ENCODE measurements around the gene TASOR2.

Gene TASOR2

DNA sequence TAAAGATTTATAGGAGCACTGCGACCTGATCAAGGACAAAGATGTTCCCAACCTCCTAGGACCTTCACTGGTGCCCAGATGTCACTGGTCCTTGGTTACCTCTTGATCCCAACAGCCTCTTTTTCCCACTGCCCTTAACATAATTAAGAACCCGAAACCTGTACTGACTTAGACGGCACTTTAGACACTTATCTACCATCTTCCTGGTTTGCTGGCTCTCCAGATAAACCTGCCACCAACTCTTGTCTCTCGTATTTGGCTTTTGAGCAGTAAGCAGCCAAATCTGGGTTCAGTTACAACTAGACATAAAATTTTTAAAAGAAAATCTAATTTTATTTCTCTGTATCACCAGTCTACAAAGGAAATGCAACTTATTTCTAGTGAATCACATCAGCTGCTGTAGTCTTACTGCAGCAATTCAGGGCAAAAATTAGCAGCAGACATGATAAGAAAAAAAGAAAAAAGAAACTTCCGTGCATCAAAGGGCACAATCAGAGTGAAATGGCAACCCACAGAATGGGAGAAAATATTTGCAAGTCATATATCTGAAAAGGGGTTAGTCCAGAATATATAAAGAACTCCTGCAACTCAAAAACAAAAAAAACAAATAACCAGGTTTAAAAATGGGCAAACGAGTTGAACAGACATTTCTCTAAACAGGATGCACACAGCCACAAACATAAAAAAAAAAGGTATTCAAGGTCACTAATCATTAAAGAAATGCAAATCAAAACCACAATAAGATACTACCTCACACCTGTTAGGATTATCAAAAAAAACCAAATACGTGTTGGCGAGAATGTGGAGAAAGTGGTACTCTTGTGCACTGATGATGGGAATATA lies 27.7 kb upstream of the TASOR2 start:
- no peak for DNase-seq

DNA sequence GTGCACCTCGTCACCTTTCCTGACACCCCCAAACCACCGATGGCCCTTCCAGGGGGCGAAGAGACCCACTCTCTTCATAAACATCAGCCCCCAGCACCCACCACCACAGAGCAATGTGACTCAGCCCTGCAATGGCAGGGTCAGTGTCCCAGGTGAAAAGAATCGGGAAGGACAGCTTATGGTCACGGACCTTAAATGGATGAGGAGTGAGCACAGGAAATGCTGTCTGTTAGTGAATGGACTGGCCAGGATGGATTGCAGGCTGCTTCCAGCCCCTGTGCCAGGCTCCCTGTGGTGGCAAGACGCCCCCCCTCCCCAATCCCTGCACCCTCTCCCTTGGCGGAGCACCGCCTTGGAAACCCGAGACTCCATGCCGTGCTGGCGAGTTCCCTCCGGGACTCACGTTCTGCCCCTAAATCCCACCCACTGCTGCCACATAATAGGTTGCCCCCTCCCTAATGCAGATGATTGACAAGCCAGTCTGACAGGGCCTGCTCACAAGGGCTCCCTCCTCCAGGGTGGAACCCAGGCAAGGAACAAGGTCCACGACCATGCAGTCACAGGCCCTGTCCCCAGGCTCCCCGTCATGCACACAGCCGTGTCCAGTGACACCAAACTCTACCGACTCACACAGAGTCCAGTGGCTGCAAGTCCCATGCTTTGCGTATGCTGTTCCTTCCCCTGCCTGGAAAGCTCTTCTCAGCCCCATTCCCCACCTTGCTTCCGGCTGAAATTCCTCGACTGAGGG lies 25.6 kb upstream of the TASOR2 start:
- no peak for DNase-seq

DNA sequence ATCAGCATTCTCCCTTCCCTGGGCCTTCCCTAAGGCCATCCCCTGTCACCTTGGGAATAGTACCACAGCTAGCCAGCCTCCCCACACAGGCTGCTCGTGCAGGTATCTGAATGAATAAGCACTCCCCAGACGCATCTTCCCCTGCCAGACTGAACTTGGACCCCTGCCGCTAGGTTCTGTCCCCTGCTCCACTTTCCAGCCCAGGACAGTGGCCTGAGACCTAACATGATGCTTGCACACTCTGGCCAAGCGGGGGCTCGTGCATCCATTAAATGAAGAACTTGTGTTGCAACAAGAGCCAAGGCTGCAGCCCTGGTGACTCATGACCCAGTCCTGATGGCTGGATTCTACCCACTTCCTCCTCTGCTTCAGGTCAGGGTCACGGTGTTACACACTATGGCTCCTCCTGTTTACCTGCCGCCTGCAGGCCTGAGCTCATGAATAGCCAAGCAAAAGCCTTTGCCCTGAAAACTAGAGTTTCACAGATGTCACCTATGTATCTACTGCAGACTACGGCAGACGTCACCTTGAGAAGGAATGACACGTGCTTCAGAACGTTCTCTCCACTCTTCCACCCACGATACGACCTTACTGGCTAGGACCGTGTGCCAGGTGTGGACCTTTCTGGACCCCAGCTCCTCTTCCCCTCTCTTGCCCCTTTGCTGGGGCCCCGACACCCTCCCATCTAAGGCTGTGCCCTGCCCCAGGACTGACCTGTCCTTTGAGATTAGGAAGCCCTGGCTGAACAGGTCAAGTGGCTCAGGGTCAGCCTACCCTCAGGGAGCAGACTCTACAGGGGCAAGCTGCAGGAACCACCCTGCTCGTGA lies 24.7 kb upstream of the TASOR2 start:
- DNase-seq: peak; percentile 51

DNA sequence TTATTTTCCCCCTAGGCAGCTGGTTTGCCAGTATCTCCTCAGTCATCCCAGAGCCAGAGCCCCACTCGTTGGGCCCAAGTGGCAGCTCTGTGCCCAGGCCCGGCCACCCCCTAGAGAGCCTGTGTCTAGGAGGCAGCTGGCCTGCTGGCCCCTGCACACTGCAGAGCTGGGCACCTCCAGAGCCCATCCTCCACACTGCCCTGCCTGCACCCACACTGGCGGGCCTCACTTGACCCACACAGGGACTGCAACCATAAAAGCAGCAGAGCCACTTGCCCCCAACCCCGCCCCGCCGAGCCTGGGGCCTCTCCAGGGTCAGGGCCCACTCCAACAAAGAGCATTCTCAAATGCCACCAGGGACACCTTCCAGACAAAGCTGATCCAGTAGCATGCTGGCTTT lies 23.6 kb upstream of the TASOR2 start:
- no peak for DNase-seq

DNA sequence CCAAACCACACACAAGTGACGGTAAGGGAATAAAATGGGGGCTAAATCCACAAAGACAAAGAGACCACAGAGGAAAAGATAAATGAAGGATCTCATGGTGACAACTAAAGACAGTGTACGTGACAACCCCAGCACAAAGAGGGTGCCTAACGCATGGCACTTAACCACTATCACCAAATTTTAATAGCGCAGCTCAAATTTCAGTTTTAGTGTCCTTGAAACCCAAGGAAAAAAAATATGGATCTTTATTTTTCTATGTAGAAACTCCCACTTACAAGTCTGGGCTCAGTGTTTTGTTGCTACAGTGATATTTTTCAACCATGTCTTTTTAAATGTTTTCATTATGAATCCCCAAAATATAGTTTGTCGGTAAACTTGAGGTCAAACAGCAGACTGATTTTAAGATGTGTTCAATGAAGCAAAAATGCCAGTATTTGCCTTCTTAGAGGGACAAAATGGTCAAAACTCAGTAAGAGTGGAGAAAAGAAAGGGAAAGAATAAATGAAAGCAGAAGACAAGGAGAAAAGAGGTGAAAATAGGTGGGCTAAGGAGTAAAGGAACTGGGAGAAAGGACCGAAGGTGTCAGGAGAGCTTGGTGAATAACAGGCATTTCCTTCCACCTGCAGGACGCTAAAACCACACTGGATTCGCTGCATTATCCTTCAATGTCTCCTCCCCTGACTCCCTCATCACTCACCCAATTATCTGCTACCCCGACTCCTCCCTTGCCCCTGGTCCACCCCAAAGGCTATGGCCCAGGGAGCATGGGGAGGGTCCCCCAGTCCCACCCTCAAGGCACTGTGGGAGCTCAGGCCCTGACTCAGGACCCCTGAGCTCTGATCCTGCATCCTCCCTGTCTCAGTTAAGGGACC lies 21.7 kb upstream of the TASOR2 start:
- no peak for DNase-seq

DNA sequence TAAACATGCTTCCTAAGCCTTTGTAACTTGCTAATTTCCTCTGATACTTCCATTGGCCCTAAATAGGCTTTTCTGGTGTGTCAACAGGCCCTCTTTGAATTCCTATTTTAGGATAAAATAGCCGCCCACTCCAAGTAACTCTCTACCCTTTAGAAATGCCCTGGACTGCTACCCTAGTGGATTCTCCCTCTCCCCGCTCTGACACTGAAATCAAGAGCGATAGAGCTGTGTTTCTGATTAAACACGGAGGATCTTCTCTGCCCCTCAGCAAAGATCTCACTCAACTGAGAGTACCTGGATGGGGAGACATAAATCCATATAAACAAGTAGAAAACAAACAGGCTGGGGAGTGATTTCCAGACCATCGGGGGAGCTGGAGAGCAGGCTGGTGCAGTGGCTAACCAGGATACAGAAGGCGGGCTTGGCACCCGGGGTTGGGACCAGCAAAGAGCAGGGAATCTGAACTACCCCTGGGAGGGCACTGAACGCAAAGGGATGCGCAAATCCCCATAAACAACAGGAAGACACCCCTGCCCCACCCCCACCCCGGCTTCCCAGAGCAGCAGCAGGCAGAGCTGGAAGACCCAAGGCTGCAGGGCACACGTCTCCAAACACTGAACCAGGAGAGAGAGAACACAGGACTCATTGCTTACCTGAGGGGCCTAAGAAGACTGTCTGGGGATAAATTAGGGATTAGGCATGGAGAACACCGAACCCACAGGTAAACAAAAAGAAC lies 20.8 kb upstream of the TASOR2 start:
- DNase-seq: no peak

DNA sequence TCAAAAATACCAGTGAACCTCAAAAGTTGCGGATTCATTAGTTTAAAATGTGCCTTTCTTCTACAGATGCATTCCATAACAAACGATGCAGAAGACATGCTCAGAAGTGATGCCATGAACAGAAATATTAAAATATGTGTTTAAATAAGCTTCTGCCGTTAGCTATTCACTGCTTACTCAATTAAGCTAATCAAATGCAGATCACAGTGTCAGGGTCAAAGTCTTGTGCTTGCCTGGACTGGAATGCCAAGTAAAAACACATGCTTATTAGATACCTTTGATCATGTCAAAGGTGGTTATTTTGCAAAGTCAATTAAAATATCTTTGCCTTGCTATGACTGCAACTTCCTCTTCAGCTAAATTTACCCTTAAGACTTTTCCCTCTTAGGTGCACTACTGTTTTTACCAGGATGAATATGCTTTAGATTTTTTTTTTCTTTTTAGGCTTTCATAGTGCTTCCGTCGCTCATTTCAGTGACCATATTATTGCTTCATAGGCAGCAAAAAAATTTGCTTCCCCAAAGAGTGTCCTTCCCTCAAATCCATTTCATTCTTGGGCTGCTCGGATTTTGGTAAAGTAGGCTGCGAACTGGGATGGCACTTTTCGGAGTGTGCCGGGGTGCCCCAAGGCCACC lies 19.1 kb upstream of the TASOR2 start:
- DNase-seq: peak; percentile 64

DNA sequence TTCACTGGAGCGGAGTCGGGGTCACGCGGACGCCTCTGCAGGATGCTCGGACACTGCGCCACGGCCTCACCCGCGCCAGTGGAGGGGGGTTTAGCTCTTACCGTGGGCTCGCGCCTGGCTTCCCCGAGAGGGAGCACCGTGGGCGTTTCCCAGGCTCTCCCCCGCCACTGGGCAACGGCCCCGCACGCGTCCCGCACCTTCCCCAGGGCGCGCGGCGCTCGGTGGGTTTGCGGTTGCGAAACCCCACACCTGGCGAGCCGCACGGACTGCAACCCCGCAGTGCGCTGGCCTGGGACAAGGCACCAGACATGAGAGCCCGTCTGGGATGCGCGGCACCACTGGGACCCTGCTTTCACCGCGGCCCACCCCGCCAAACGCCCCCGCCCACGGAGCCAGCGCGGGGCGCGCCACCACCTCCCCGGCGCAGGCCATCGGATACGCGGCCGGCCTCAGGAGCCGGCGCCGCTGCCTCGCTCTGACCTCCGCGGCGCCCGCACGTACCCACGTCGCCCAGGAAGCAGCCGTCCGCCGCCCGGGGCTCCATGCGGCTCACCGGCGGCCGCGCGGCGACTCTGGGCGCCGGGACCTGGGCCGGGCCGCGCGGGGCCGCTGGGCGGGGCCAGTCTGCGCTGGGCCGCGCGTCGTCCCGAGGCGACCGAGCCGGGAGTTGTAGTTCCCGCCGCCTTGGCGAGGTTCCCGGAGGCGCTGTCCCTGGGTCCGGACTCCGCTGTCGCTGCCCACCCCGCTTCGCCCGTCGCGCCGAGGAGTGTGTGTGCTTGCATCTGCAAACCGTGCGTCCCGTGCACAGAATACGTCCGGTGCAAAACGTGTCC lies 18.4 kb upstream of the TASOR2 start, which contains the start of gene ASB13:
ASB13 (minus strand) TSS at position 588 of the 833 bp plus-strand sequence; CDS start at position 544, 44 bp downstream.
- peak; percentile 60 for DNase-seq

DNA sequence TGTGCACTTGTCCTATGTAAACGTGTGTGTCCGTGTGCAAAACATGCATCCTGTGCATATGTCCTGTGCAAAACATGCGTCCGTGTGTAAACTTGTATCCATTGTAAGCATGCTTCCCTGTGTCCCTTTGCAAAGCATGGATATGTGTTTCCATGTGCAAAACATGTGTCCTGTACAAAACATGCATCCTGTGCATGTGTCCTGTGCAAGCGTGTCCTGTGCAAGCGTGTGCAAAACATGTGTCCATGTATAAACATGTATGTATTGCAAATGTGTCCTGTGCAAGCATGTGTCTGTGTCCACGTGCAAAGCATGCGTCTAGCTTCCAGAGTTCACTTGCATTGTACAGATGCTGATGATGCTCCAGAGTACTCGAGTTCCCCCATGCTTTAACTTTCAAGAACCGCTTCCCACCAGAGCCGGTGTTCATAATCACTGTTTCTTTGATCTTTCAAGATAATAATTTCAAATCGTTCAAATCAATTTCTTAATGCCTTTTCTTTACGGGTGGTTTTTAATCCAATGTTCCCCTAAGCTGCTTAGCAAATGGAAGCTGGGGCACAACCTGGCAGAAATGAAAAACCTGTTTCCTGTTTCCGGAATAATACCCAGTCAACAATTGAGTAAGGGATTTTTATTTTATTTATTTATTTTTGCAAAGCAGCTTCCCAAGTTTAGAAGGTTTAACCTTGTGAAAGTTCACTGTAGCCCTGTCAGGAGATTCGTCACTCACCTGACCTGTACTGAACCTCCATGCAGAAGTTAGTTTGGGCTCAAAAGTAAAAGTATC lies 17.6 kb upstream of the TASOR2 start:
- no peak for DNase-seq

DNA sequence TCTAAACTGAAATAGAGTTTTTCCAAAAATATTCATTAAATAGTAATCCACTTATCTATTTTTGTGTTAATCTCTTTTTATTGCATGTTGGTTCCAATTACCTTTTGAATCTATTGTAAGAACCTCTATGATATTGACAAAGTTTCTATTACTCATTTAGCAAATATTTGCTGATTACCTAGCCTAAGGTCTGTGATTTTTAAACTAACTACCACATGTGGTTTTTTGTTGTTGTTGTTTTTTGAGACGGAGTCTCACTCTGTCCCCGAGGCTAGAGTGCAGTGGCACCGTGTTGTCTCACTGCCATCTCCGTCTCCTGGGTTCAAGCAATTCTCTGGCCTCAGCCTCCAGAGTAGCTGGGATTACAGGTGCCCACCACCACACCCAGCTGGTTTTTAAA lies 16.2 kb upstream of the TASOR2 start:
- no peak for DNase-seq

DNA sequence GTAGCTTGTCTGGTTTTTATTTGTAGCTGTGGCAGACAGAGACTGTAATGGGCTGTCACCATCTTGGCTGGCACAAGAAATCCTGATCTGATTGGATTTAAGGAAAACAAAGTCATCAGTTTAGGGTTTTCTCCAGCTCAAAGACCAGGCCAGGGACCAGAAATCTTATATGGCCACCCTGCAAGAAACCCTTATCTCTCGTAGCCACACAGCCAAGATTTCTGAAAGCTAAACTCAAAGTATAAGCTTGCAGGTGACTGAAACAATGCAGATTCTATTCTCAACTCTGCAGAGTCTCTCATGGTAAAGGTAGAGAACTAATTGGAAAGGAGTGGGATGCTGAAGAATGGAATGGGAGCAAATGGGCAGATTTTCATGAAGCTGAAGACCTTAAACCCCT lies 15.0 kb upstream of the TASOR2 start:
- DNase-seq: no peak

DNA sequence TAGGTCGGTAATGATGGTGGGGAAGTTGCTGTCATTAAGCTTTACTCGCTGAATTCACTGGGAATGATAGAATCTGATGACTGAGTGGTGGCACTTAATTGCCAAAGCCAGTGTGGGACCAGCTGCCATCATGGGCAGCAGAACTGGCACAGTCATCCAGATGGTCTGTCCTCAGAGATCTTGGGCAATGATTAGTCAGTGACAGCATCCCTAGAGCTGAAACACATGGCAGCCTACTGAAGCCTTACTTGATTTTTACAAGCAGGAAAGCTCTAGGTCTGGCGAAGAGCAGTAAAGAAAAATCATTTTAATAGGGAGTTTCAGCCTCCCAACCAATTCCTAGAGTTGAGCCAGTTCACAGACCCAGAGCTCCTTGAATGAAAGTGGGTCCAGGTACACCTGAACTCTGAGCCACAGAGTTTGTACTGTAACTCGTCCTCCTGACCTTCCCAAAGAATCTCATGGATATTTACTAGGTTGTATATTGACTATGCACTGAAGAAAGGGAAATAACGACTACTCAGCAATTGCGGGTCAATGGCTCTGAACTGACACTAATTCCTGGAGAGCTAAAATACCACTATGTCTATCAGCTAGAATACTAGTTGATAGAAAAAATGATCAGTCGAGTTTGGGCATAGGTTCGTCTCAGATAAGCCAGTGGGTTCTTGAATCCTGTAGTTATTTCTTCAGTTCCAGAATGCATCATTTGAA lies 13.8 kb upstream of the TASOR2 start:
- DNase-seq: no peak

DNA sequence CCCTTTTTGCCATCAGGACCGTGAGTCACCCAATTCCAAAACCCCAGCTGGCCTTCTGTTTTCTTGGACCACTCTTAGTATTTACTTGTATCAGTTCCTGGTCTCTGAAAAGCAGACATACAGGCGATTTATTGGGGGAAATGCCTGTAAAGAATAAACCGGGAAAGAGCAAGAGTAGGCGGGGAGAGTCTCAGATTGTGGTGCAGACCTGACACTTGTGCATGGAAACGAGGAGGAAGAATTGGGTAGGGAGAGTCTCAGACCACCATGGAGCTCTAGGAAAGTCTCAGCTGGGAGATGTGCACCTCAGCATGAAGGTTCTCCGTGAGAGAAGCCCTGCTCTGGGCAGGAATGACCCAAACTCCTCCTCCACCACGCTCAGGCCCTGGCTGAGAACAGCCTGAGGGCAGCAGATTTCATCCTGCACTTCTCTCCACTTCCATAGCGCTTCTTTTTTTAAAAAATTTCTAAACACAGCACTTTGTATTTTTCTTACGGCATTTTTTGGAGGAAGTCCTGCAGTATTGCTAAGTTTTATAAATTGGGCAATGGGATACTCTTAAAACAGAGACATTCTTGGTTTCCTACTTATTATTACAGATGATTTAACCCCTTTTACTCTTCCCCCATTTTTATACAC lies 6.1 kb upstream of the TASOR2 start:
- DNase-seq: no peak

DNA sequence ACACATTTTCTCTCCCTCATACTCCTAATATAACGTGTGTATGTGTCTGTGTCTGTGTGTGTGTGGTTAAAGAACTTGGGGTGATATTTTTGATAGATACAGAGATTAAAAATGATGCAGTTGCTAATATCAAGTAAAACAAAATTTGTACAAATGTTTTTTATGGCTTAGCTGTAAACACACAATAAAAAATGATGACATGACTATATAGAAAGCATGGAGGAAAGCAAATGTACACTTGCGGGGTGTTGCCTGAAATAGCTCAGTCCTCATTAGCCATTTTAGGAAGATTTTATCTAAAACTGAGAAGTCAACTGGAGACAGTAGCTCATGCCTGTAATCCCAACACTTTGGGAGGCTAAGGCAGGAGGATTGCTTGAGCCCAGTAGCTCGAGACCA lies 5.6 kb upstream of the TASOR2 start:
- DNase-seq: no peak

DNA sequence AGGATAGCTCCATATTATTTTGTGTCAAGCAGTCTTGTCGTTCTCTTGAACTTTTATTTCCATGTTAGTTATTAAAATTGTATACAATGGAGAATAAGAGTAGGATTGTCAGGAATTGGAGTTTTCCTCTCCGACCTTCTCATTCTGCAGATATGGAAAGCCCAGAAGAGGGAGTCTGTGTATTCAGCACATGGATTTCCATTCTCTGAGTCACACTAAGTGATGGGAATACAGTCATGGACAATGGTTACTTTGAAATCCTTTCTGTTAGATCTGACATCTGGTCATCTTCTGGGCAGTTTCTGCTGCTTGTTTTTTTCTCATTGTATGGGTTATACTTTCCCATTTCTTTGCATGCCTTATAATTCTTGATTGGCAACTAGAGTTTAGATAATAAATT lies 5.0 kb upstream of the TASOR2 start:
- peak; percentile 33 for DNase-seq

DNA sequence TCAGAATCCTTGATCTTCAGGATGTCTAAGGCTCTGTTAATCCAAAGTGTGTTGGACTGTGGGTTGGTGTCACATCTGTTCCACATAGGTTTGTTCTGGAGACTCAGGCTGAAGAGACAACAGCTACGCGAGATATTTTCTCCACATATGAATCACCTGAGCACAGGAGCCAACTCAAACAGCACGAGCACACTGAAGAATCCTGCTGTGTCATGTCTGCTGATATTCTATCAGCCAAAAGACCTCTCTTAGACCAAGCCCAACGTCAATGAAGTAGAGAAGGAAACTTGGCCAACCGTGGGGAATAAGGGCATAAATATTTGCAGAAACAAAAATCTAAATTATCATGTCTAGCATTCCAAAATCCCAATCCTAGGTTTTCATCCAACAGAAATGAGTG lies 2.7 kb upstream of the TASOR2 start:
- no peak for DNase-seq

DNA sequence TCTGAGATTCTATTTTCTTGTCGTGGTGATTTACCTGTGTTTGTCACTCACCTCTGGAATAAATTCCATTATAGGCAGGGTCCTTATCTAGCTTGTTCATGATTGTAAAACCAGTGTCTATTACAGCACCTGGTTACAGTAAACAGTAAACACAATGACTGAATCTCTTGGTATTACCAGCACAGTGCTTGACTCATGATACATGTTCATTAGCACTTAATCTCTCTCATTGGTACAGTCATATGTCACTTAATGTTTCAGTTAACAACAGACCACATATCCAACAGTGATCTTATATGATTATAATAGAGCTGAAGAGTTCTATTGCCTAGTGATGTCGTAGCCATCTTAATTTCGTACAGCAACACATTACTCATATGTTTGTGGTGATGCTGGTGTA lies 1.6 kb upstream of the TASOR2 start:
- no peak for DNase-seq
